Caco-2 (cell line): Measurements from ENCODE around the gene LRRTM2. TPM values are rescaled to one million over a fixed set of nuclear protein-coding genes. Genes with fewer than 3 reads are reported as not detected.

Experiments
- BruUV-seq: library from RNA; stranded (reverse); fragments of 400-500 nt; replicated peaks from 2 replicates; lab custom pipeline; 2021; lab: Mats Ljungman, UMichigan
- CTCF ChIA-PET: fragments of 300-600 bp; sonication (Branson Sonifier 250); formaldehyde crosslinking; loops from one replicate; lab custom pipeline; 2022; ENCODE audit warnings: antibody characterized with exemption; lab: Charles Lee
- POLR2A ChIA-PET: fragments of 300-600 bp; sonication (Branson Sonifier 250); formaldehyde crosslinking; loops from one replicate; lab custom pipeline; 2022; ENCODE audit warnings: antibody characterized with exemption; lab: Charles Lee
- DNase-seq, 2 experiments: peaks; one replicate each; pipeline versions ENCODE4 v3.0.0 to v3.0.0-alpha.2; 2020 to 2022
- H3K27me3 ChIP-seq: replicated peaks from 2 replicates; pipeline ENCODE4 v1.6.0; 2011; ENCODE audit warnings: low read length; ENCODE audit not compliant: control insufficient read depth, insufficient read depth
- H3K36me3 ChIP-seq: 2 replicates; pipeline ENCODE4 v1.5.1; 2011; ENCODE audit warnings: low read length; ENCODE audit not compliant: control insufficient read depth, insufficient read depth
- H3K4me1 ChIP-seq: fragments of 250-450 bp; sonication (Bioruptor Pico); 2 replicates; pipeline ENCODE4 v1.5.1; 2020; ENCODE audit warnings: mild to moderate bottlenecking
- H3K4me3 ChIP-seq: 2 replicates; pipeline ENCODE4 v1.5.1; 2011; ENCODE audit warnings: low read depth, mild to moderate bottlenecking, control low read depth, low read length
- H3K9me3 ChIP-seq: fragments of 250-450 bp; sonication (Bioruptor Pico); 2 replicates; pipeline ENCODE4 v1.5.1; 2020; ENCODE audit warnings: mild to moderate bottlenecking, moderate library complexity
- H3K27ac Mint-ChIP-seq: one replicate; pipeline ENCODE4 v1.8.0; 2022; ENCODE audit warnings: mixed read lengths; ENCODE audit not compliant: unreplicated experiment
- H3K27me3 Mint-ChIP-seq: one replicate; pipeline ENCODE4 v1.8.0; 2022; ENCODE audit warnings: mixed read lengths; ENCODE audit not compliant: insufficient read depth, unreplicated experiment
- H3K36me3 Mint-ChIP-seq: one replicate; pipeline ENCODE4 v1.8.0; 2022; ENCODE audit warnings: mild to moderate bottlenecking, mixed read lengths; ENCODE audit not compliant: insufficient read depth, unreplicated experiment
- H3K4me1 Mint-ChIP-seq: one replicate; pipeline ENCODE4 v1.8.0; 2022; ENCODE audit warnings: low read depth, mixed read lengths; ENCODE audit not compliant: unreplicated experiment
- H3K4me3 Mint-ChIP-seq: one replicate; pipeline ENCODE4 v1.8.0; 2022; ENCODE audit warnings: mild to moderate bottlenecking, moderate library complexity, mixed read lengths; ENCODE audit not compliant: unreplicated experiment
- H3K9me3 Mint-ChIP-seq: one replicate; pipeline ENCODE4 v1.8.0; 2022; ENCODE audit warnings: mixed read lengths; ENCODE audit not compliant: unreplicated experiment
- CTCF ChIP-seq, 2 experiments: fragments of 200-600 bp in 1 of 2; IDR thresholded peaks; 1 replicate in 1 of 2; 2 replicates in 1 of 2; pipeline versions ENCODE4 v1.5.1 to v1.8.0; 2011 to 2022; ENCODE audit warnings: antibody characterized with exemption in 1 of 2, control low read depth in 1 of 2, inconsistent platforms in 1 of 2, low read depth in 1 of 2, low read length in 1 of 2, mild to moderate bottlenecking in 1 of 2, moderate library complexity in 1 of 2; ENCODE audit not compliant: insufficient read depth in 1 of 2, severe bottlenecking in 1 of 2, unreplicated experiment in 1 of 2
- intact Hi-C: fragments of 100-400 bp; cut with micrococcal nuclease; formaldehyde crosslinking; loops from one replicate; pipeline ENCODE4 v1.10.0; 2022; ENCODE audit not compliant: unreplicated experiment
- total RNA-seq: library from RNA; stranded (reverse); gene quantifications from 2 replicates; pipeline ENCODE4 v1.2.3, GENCODE V29; 2022

Gene LRRTM2
- total RNA-seq, 1 experiment from 2014 or later, result not detected

GRCh38 chr5:138870611-138871010 lies 4.5 kb downstream of the LRRTM2 start:
- peaks cover 38% of the 10 kb centered on the region for H3K4me1 Mint-ChIP-seq
- TF ChIP-seq CTCF (IDR thresholded peaks at IDR 0.05; ENCODE audit: insufficient read depth in 1 of 2, low read depth in 1 of 2, low read length in 1 of 2, severe bottlenecking in 1 of 2, unreplicated experiment in 1 of 2), result no peak
- no peaks in the 10 kb centered on the region for H3K9me3 Mint-ChIP-seq
- H3K36me3 ChIP-seq, result no peaks in the 10 kb centered on the region; the same call in 1 of the 2 replicates
- no TSS peak for BruUV-seq
- intact Hi-C loops, result loop anchor here (1.0 to 10.0 kb wide), 2 partner anchors 264 to 392 kb away; no protein-coding TSS in a partner anchor
- no peaks in the 10 kb centered on the region for H3K27me3 ChIP-seq
- H3K27me3 Mint-ChIP-seq, result no peaks in the 10 kb centered on the region
- ChIA-PET CTCF (interaction anchor here (0.9 to 1.2 kb wide), 2 partner anchors 23 to 231 kb away, joined by 3 read pairs; no protein-coding TSS in a partner anchor), POLR2A (no interaction called here)
- no peak overlapping the region for H3K4me3 ChIP-seq
- peaks cover 36% of the 10 kb centered on the region for H3K4me1 ChIP-seq
- H3K4me3 Mint-ChIP-seq, result no peak overlapping the region
- peaks cover 33% of the 10 kb centered on the region for H3K36me3 Mint-ChIP-seq
- DNase-seq, result no peak
- peak overlapping the region; percentile 58 for H3K27ac Mint-ChIP-seq
- H3K9me3 ChIP-seq, result no peaks in the 10 kb centered on the region

- H3K4me3 Mint-ChIP-seq, result no peak overlapping the region
Observed at GRCh38 chr5:138869763-138870500, 5.2 kb downstream of the LRRTM2 start.

More at GRCh38 chr5:138869763-138870500, 5.2 kb downstream of the LRRTM2 start:
- Mint-ChIP-seq H3K9me3 (no peaks in the 10 kb centered on the region), H3K27me3 (no peaks in the 10 kb centered on the region), H3K36me3 (peaks cover 33% of the 10 kb centered on the region), H3K4me1 (peaks cover 38% of the 10 kb centered on the region), H3K27ac (peak overlapping the region; percentile 58)
- Histone ChIP-seq H3K27me3 (no peaks in the 10 kb centered on the region), H3K36me3 (no peaks in the 10 kb centered on the region; the same call in 1 of the 2 replicates), H3K4me1 (peaks cover 36% of the 10 kb centered on the region), H3K4me3 (no peak overlapping the region), H3K9me3 (no peaks in the 10 kb centered on the region)
- ChIA-PET CTCF (no interaction called here), POLR2A (interaction anchor here (0.6 kb wide), 1 partner anchor 851 kb away, joined by 4 read pairs; no protein-coding TSS in a partner anchor)
- TF ChIP-seq CTCF (IDR thresholded peaks at IDR 0.05; ENCODE audit: insufficient read depth in 1 of 2, low read depth in 1 of 2, low read length in 1 of 2, severe bottlenecking in 1 of 2, unreplicated experiment in 1 of 2), result no peak
- intact Hi-C loops, result loop anchor here (10.0 kb wide), 1 partner anchor 265 kb away; no protein-coding TSS in a partner anchor
- no peak for DNase-seq
- BruUV-seq, result no TSS peak
